OCI-LY7 (cell line): ENCODE measurements around the gene CPSF7. TPM values are rescaled to one million over a fixed set of nuclear protein-coding genes. Genes with fewer than 3 reads are reported as not detected.

Source experiments
- BruUV-seq: library from RNA; stranded (reverse); fragments of 400-500 nt; replicated peaks from 2 replicates; lab custom pipeline; 2021; lab: Mats Ljungman, UMichigan
- CTCF ChIA-PET: fragments of 300-600 bp; sonication (Branson Sonifier 250); formaldehyde crosslinking; loops from one replicate; lab custom pipeline; 2022; ENCODE audit warnings: antibody characterized with exemption; ENCODE audit not compliant: unreplicated experiment; lab: Charles Lee
- POLR2A ChIA-PET: fragments of 300-600 bp; sonication (Branson Sonifier 250); formaldehyde crosslinking; loops from one replicate; lab custom pipeline; 2022; ENCODE audit warnings: antibody characterized with exemption; lab: Charles Lee
- DNase-seq: peaks from one replicate; pipeline ENCODE4 v3.0.0-alpha.2; 2015; ENCODE audit warnings: low spot score
- H2AFZ ChIP-seq: fragments of 200-600 bp; sonication (generic), shearing (Covaris generic); 2 replicates; pipeline ENCODE4 v1.6.1; 2014; ENCODE audit warnings: mild to moderate bottlenecking, antibody characterized with exemption, low read length, moderate library complexity
- H3K27ac ChIP-seq: fragments of 200-600 bp; sonication (generic); 2 replicates; pipeline ENCODE4 v1.5.1; 2014; ENCODE audit warnings: mixed run types, low read depth, mild to moderate bottlenecking, moderate library complexity, low read length, inconsistent platforms; ENCODE audit not compliant: poor library complexity, severe bottlenecking
- H3K36me3 ChIP-seq: fragments of 200-600 bp; sonication (generic); 2 replicates; pipeline ENCODE4 v1.6.1; 2014; ENCODE audit warnings: mild to moderate bottlenecking, antibody characterized with exemption, low read length, moderate library complexity, mixed read lengths; ENCODE audit not compliant: insufficient read depth
- H3K4me1 ChIP-seq: fragments of 200-600 bp; sonication (generic); 2 replicates; pipeline ENCODE4 v1.5.1; 2014; ENCODE audit warnings: mild to moderate bottlenecking, low read length; ENCODE audit not compliant: insufficient read depth, poor library complexity, severe bottlenecking
- H3K4me2 ChIP-seq: fragments of 200-600 bp; sonication (generic); 2 replicates; pipeline ENCODE4 v1.6.1; 2014; ENCODE audit warnings: mild to moderate bottlenecking, low read length
- H3K4me3 ChIP-seq: fragments of 200-600 bp; sonication (generic); 2 replicates; pipeline ENCODE4 v1.5.1; 2014; ENCODE audit warnings: mild to moderate bottlenecking, low read depth, low read length; ENCODE audit not compliant: poor library complexity, severe bottlenecking
- H3K79me2 ChIP-seq: fragments of 200-600 bp; sonication (generic); 2 replicates; pipeline ENCODE4 v1.6.1; 2016; ENCODE audit warnings: low read depth, mild to moderate bottlenecking, low read length, moderate library complexity, mixed read lengths; ENCODE audit not compliant: insufficient read depth
- H3K9me2 ChIP-seq: fragments of 200-600 bp; sonication (generic); 2 replicates; pipeline ENCODE4 v1.6.1; 2016; ENCODE audit warnings: mild to moderate bottlenecking, low read length, mixed read lengths; ENCODE audit not compliant: insufficient read depth
- H3K9me3 ChIP-seq: fragments of 200-600 bp; sonication (generic); 2 replicates; pipeline ENCODE4 v1.6.1; 2014; ENCODE audit warnings: mild to moderate bottlenecking, mixed run types, low read length, mixed read lengths
- H4K20me1 ChIP-seq: fragments of 200-600 bp; sonication (generic); 2 replicates; pipeline ENCODE4 v1.6.1; 2014; ENCODE audit warnings: mild to moderate bottlenecking, antibody characterized with exemption, low read length, moderate library complexity, mixed read lengths; ENCODE audit not compliant: insufficient read depth
- CTCF ChIP-seq: fragments of 200-600 bp; sonication (generic); conservative IDR thresholded peaks from 2 replicates; pipeline ENCODE4 v1.5.1; 2014; ENCODE audit warnings: mild to moderate bottlenecking, antibody characterized with exemption, low read length, moderate library complexity, mixed read lengths
- EZH2phosphoT487 ChIP-seq: fragments of 200-600 bp; sonication (generic); IDR thresholded peaks from 2 replicates; pipeline ENCODE4 v1.6.1; 2018; ENCODE audit warnings: low read depth, borderline replicate concordance, mild to moderate bottlenecking, mixed run types, antibody characterized with exemption, low read length, moderate library complexity, mixed read lengths
- intact Hi-C: fragments of 100-400 bp; cut with micrococcal nuclease; formaldehyde crosslinking; loops from one replicate; pipeline ENCODE4 v1.10.0; 2022; ENCODE audit not compliant: unreplicated experiment
- total RNA-seq, 2 experiments: library from RNA; depleted of rRNA in 1 of 2; stranded (reverse); fragments of >200 nt in 1 of 2; shearing (Covaris generic) in 1 of 2; gene quantifications; 2 replicates each; pipeline ENCODE4 v1.2.3, GENCODE V29; 2014 to 2022

CPSF7 gene
- total RNA-seq, 2 experiments from 2014 or later = 69.4 to 128 TPM

GRCh38 chr11:61418136-61418535 is 11.6 kb downstream of the CPSF7 start:
- BruUV-seq = no TSS peak
- POLR2A ChIA-PET = no interaction called here
- intact Hi-C loops = no loop called here

GRCh38 chr11:61417670-61418069 is 12.1 kb downstream of the CPSF7 start:
- TF ChIP-seq CTCF = no peak
- no peak for TF ChIP-seq EZH2phosphoT487
- Histone ChIP-seq H3K9me2 (no peaks in the 10 kb centered on the region), H3K9me3 (no peaks in the 10 kb centered on the region), H3K36me3 (peaks cover 100% of the 10 kb centered on the region), H3K4me2 (no peak overlapping the region), H4K20me1 (peaks cover 4% of the 10 kb centered on the region; the same call in 1 of the 2 replicates), H3K27ac (no peak overlapping the region), H2AFZ (no peak overlapping the region), H3K4me1 (no peaks in the 10 kb centered on the region), H3K79me2 (peaks cover 35% of the 10 kb centered on the region; the same call in 1 of the 2 replicates), H3K4me3 (no peak overlapping the region)
- ChIA-PET POLR2A (interaction anchor here (0.8 kb wide), 1 partner anchor 8 kb away, joined by 3 read pairs; no protein-coding TSS in a partner anchor), CTCF (interaction anchor here (1.1 to 1.7 kb wide), 2 partner anchors 28 to 81 kb away, joined by 3 read pairs; no protein-coding TSS in a partner anchor)
- DNase-seq = no peak
- BruUV-seq = no TSS peak
- intact Hi-C loops = no loop called here

More at GRCh38 chr11:61418136-61418535, 11.6 kb downstream of the CPSF7 start:
- Histone ChIP-seq H3K27ac (no peak overlapping the region), H3K4me2 (no peak overlapping the region), H4K20me1 (peaks cover 4% of the 10 kb centered on the region; the same call in 1 of the 2 replicates), H2AFZ (no peak overlapping the region), H3K9me2 (no peaks in the 10 kb centered on the region), H3K4me1 (no peaks in the 10 kb centered on the region), H3K36me3 (peaks cover 100% of the 10 kb centered on the region), H3K79me2 (peaks cover 37% of the 10 kb centered on the region; the same call in 1 of the 2 replicates), H3K9me3 (no peaks in the 10 kb centered on the region), H3K4me3 (no peak overlapping the region)
- no peak for DNase-seq
- TF ChIP-seq EZH2phosphoT487 (no peak), CTCF (no peak)
- CTCF ChIA-PET = interaction anchor here (1.1 to 1.7 kb wide), 2 partner anchors 28 to 82 kb away, joined by 3 read pairs; no protein-coding TSS in a partner anchor

GRCh38 chr11:61416941-61417340 is 12.8 kb downstream of the CPSF7 start:
- Histone ChIP-seq H3K27ac (no peak overlapping the region), H3K4me3 (no peak overlapping the region), H4K20me1 (peaks cover 4% of the 10 kb centered on the region; the same call in 1 of the 2 replicates), H3K36me3 (peaks cover 100% of the 10 kb centered on the region), H3K79me2 (peaks cover 27% of the 10 kb centered on the region; the same call in 1 of the 2 replicates), H2AFZ (no peak overlapping the region), H3K4me2 (no peak overlapping the region), H3K9me3 (no peaks in the 10 kb centered on the region), H3K9me2 (no peaks in the 10 kb centered on the region), H3K4me1 (no peaks in the 10 kb centered on the region)
- ChIA-PET CTCF (interaction anchor here (1.7 kb wide), 1 partner anchor 81 kb away, joined by 3 read pairs; no protein-coding TSS in a partner anchor), POLR2A (interaction anchor here (0.8 kb wide), 1 partner anchor 9 kb away, joined by 3 read pairs; no protein-coding TSS in a partner anchor)
- TF ChIP-seq EZH2phosphoT487 = no peak
- TF ChIP-seq CTCF = no peak
- no peak for DNase-seq
- no TSS peak for BruUV-seq
- intact Hi-C loops = no loop called here
